ENCODE data around the gene CYP46A1.

CYP46A1 gene

GRCh38 chr14:99747167-99747566 lies 63.1 kb downstream of the CYP46A1 start:
- TF ChIP-seq CTCF (IDR thresholded peaks at IDR 0.05): no peak

GRCh38 chr14:99747582-99748330 lies 63.7 kb downstream of the CYP46A1 start:
- TF ChIP-seq CTCF (IDR thresholded peaks at IDR 0.05): no peak

- TF ChIP-seq CTCF (IDR thresholded peaks at IDR 0.05): no peak
These were observed 64.4 kb downstream of the CYP46A1 start for GRCh38 chr14:99748529-99748928.

DNA sequence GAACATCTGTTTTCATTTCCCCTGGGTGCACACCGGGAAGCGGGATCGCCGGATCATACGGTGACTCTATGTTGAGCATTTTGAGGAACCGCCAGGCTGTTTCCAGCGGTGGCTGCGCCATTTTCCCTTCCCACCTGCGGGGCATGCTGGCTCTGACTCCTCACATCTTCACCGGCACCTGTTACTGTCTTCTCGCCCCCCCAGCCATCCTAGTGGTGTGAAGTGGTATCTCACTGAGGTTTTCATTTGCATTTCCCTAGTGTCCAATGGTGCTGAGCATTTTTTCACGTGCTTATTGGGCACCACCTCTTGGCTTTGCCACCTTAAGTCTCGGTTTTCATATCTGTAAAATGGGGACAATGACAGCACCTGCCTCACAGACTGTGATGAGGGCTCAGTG lies 65.0 kb downstream of the CYP46A1 start:
- no peak for TF ChIP-seq CTCF (IDR thresholded peaks at IDR 0.05)

DNA sequence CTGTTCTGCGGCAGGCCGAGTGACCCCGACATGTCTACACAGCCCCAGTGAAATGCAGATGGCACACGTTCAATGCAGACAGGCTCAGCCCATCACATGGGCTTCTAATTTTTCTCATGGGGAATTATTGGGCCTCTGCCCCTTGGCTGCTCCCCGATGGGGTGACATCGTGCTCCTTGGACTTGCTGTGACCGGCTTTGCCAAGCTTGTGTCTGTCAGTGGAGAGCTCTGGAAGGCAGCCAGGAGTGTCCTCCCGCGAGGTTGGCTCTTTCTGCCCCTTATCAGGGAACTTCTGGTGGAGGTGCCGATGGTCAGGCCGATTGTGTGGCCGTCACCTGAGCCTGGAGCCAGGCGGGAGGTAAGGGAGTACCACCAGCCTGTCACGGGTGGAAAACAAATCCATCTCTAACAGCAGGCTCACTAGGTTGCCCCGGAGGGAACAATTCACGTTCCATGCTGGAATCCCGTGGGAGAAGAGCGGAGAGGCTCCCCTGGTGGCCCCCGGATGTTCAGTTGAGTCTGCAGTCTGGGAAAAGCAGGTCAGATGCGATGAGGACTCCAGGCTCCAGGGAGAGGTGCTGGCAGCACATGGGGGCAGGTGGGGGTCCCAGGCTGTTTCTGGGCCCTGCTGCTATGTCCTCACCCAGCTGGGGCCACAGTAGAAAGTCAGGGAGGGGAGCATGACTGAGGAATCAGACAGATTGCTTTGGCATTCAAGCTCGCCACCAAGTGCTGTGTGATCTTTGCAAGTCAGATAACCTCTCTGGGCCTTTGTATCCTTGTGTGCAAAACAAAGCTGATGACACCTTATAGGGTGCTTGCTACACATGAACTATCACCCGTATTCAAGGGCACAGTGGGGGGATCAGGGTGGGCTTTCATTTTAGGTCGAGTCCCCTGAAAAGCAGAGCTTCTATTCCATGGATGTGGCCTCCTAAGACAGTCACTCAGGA lies 65.9 kb downstream of the CYP46A1 start:
- TF ChIP-seq CTCF (IDR thresholded peaks at IDR 0.05): no peak

- no peak for TF ChIP-seq CTCF (IDR thresholded peaks at IDR 0.05)
These were observed 66.8 kb downstream of the CYP46A1 start for GRCh38 chr14:99750746-99751450.
